ENCODE results near the gene ZMYND19.

The ZMYND19 gene

DNA sequence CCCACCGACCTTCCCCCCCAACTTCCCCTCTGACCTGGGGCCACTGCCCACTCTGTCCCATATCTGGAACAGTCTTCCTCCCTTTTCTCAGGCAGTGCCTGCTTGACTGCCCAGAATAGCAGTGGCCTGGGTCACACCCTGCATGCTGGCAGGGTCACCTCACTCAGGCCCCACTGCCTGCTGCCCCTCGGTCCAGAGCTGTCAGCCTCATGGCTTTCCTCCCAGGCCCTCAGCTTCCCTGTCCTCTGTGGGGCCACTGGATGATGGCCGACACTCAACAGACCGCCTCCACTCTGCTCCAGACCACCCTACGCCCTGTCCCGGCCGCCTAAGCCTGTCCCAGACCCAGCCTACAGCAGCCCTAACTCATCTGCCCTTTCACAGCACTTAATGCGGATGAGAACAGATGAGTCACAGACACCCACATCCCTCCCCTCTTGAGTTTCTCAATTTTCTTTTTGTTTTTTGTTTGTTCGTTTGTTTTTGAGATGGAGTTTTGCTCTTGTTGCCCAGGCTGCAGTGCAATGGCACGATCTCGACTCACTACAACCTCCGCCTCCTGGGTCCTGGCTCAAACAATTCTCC, 46.0 kb downstream of the ZMYND19 start:
- TF ChIP-seq, protein P1, sequence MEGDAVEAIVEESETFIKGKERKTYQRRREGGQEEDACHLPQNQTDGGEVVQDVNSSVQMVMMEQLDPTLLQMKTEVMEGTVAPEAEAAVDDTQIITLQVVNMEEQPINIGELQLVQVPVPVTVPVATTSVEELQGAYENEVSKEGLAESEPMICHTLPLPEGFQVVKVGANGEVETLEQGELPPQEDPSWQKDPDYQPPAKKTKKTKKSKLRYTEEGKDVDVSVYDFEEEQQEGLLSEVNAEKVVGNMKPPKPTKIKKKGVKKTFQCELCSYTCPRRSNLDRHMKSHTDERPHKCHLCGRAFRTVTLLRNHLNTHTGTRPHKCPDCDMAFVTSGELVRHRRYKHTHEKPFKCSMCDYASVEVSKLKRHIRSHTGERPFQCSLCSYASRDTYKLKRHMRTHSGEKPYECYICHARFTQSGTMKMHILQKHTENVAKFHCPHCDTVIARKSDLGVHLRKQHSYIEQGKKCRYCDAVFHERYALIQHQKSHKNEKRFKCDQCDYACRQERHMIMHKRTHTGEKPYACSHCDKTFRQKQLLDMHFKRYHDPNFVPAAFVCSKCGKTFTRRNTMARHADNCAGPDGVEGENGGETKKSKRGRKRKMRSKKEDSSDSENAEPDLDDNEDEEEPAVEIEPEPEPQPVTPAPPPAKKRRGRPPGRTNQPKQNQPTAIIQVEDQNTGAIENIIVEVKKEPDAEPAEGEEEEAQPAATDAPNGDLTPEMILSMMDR (IDR thresholded peaks at IDR 0.05) = no peak

DNA sequence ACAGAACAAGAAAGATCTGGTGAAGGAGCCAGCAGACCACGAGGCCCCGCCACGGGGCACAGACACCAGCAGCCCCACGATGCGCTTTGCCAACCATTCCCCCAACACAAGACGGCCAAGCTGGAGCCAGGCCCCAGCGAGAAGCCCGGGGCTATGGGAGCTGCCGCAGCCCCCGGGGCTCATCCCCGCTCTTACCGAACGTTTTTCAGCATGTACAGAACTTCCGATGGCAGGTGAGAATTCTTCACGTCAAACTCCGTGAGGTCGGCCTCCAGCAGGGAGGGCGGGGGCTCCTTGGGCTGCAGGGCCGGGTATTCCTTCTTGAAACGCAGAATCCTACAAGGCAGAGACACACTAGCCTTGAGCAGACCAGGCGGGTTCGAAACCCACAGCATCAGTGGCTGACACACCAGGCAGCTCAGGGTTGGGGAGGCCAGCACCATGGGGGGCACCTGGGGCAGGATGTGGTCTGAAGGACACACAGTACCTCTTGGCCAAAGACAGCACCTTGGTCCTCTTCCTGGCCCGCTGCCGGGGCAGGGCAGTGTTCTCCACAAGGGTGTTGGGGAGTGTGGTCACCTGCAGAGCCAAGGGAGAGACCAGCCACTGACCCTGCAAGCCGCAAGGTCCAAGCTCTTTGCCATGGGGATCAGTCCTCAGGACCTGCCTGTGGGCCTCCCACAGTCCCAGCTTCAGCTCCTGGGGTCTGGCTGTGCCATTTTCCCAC, 46.9 kb downstream of the ZMYND19 start:
- TF ChIP-seq, protein P1 (IDR thresholded peaks at IDR 0.05) = no peak

DNA sequence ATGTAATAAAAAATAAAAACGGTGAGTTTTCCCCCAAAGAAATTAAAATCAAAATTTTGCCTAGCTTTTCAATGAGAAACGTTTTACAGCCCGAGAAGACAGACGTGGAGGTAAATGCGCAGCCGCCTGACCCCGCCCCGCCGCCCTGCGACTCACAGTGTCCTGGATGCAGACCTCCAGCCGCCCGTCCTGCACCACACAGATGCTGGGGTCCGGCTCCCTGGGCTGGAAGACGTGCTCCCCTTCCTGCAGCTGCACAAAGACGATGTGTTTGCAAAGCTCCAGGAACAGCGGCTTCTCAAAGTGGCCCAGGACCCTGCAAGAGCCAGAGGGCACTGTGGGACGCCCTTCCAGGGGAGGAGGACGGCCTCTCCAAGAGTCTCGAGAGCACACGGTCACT, 47.8 kb downstream of the ZMYND19 start:
- TF ChIP-seq, protein P1 (IDR thresholded peaks at IDR 0.05) = no peak

DNA sequence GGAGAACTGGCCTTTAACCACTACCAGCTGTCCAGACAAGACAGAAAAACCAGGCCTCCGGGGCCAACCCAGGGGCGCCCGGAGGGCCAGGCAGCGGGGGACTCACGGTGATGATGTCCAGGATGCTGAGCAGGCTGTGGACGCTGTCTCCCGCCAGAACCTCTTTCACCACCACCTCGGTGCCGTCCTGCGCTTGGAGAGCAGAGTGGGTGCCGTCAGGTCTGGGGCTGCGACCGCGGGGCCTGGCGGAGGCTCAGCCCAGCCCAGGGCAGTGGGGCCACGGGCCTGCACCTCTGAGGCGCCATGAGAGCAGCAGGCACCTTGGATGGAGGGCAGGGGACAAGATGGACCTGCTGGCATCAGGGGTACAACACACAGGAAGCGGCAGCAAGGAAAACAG, 49.8 kb downstream of the ZMYND19 start:
- TF ChIP-seq, protein P1 (IDR thresholded peaks at IDR 0.05) = no peak

DNA sequence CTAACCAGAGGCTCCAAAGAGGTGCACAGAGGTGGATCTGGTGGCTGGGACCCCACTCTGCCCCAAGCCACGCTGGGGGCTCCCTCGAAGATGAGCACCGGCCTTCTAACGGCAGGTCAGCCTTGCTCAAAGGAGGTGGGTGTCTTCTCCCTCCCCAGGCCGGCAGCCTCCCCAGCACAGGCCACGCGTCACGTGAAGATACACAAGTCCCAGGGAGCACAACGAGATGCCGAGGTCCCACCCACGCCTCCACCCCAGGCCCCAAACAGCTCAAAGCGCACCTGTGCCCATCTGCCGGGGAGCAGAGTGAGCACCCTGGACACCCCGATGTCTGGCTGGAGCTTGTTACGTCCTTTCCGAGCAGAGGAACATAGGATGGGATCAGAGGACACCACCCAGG, 52.3 kb downstream of the ZMYND19 start:
- TF ChIP-seq, protein P1 (IDR thresholded peaks at IDR 0.05) = no peak

DNA sequence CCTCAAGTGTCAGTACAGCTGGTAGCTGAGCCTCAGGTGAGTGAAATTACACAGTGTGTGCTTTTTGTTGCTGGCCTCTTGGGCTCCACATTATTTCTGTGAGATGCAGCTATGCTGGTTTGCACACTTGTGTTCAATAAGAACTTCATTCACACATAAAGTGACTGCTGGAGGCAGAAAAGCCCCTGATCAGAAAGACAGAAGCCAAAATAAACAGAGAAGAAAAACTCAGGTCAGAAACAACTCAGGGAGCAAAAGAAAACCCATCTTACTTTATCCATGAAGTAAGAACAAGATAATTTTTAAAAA, 55.2 kb downstream of the ZMYND19 start:
- TF ChIP-seq, protein P1 (IDR thresholded peaks at IDR 0.05) = no peak

DNA sequence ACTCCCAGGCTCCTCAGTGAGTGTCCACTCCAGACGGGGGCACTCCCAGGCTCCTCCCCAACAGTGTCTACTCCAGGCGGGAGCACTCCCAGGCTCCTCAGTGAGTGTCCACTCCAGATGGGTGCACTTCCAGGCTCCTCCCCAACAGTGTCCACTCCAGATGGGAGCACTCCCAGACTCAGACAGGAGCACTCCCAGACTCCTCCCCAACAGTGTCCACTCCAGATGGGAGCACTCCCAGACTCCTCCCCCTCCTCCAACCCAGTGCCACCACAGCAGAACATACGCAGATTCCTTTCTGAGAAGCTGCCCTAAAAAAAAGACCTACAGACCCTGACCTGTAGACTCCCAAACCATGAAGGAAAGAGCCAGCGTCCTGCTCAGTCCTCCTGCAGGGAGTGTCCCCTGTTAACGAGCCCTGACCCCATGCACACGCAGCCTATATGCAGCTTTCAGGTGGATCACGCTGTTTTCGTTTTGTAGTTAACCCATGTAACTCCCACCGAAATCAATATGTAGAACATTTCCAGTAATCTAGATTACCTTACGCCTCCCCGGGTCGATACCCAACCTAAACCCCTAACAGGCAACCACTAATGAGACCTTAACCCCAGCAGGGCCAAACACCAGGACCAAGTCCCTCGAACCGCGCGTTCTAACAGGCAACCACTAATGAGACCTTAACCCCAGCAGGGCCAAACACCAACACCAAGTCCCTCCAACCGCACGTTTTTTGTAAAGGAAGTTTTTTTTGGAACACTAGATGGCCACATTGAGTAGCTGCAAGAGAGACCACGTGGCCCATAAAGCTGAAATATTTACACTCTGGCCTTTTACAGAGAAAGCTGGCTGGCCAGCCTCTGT, 55.8 kb downstream of the ZMYND19 start:
- TF ChIP-seq, protein P1 (IDR thresholded peaks at IDR 0.05) = peak; percentile 72
